T follicular helper cell (primary cell): Measurements from ENCODE around the gene CFAP74.

Experiments used
- DNase-seq: peaks from one replicate; pipeline ENCODE4 v3.0.0-alpha.2; 2020; ENCODE audit warnings: low read depth

The CFAP74 gene

DNA sequence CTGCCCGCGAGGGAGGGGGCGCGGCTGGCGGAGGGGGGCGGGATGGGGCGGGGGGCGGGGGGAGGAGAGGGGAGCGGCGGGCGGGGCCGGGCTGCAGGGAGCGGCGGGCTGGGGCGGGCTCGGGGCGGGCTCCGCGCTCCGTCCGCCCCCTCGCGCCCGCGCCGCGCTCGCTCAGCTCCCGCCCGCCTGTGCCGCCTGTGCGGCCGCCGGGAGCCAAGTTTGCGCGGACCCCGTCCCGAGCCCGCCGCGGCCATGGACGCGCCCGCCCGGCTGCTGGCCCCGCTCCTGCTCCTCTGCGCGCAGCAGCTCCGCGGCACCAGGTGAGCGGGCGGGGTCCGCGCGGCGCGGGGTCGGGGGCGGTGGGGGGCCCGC is 15.6 kb upstream of the CFAP74 start, which contains the start of gene GABRD:
TSS of gene GABRD (plus strand) at position 174 of the 372 bp plus-strand sequence. CDS start at position 253, 79 bp downstream.
- no peak for DNase-seq

DNA sequence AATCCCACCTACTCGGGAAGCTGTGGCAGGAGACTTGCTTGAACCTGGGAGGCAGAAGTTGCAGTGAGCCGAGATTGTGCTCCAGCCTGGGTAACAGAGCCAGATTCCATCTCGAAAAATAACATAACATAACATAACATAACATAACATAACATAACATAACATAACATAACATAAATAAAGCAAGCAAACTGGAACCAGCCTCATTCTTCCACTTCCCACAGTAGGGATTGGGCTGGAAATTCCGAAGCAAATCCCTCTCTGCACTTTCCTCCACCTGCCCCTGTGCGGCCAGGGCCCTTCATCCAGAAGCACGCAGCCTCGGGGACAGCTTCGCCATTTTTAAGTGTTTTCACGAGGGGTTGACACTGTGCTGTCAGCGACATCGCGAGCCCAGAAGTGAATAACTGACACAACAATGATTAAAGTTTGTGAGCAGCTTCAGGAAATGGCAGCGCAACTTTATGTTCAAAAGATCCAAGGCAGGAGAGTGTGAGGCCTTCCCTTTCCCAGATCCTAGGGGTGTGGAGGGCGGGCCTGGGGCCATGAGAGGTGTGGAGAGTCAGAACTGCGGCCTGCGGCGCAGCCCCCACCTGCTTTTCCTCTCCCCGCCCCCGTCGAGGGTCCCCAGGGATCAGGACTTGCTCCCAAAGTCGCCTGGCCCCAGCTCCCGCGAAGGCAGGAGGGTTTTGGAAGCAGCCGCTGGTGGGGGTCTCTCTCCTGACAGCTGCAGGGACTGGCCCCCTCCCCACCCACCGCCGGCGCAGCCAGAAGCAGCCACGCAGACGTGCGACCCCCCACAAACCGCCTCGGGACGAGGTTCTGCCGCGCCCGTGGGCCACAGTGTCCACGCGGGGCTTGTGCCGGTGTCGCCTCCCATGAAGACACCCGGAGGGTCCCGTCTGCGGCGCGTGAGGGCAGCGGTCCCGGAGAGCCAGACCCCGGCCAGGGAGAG is 14.9 kb upstream of the CFAP74 start:
- no peak for DNase-seq

DNA sequence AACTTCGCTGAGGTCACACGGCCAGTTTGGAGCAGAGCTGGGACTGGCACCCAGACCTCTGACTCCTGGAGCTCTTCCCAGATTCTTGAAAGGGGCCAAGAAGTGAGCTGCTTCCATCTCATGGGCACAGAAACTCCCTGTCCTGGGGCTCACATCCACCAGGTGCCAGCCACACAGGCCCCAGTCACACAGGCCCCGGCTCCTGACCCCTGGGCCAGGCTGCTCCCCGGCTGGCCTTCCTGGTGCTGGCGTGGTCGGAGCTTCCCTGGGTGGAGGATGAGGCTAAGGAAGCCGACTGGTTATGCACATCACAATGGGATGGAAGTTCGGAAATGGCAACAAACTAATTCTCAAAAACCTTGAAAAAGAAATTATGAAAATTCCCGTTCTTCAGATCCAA is 12.5 kb upstream of the CFAP74 start:
- no peak for DNase-seq

DNA sequence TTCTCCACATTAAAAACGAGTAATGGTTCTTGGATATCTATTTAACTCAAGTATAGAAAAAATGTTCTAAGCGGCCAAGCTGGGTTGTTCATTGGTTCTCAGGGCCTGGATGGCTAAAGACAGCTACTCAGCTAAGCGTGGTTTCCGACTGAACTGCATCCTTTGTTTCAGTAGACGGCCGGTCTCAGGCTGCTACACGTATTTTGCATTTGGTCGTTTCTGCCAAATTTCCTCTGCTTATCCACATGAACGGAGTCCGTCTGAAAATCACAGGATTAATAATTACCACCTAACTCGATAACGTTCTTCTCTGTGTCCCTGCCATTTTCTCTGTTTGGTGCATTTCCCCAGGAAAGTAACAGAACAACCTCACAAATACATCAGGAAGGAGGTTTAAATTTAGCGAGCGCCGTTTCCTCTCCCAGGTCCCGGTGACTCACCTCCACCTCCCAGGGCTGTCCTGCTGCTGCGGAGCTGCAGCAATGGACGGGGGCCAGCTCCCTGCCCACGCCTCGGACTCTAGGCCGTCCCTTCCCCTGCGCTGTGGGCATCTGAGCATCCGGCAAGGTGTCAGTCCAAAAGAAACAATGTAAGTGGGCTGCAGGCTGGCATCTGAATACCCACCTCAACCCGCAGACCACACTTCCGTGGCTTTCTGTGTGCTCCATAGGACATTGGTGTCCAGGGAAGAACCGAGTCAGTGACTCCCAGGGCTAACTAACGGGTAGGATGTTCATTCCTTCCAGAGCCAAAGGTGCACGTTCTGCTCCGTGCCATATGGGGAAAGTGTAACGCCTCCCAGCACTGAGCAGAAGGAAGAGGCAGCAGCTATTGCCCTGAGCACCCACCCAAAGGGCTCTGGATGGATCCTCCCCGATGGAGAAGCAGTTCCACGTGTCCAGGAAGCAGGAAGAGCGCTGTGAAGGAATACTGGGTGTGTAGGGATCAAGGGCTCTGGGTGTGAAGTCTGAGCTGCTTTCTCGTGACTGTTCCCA is 11.5 kb upstream of the CFAP74 start:
- DNase-seq, result no peak

DNA sequence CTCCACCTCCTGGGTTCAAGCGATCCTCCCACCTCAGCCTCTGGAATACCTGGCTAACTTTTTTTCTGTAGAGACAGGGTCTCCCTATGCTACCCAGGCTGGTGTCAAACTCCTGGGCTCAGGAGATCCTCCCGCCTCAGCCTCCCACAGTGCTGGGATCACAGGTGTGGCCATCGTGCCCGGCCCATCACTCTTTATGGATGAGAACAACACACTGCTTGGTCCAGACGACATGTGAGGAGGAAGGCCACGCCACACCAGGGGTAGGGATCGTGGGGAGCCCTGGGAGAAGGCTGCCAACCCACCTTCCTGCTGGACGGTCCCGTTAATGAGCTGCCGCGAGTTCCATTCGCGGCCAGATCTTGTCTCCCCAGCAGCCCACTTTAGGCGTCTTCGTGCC is 10.6 kb upstream of the CFAP74 start:
- DNase-seq, result no peak

DNA sequence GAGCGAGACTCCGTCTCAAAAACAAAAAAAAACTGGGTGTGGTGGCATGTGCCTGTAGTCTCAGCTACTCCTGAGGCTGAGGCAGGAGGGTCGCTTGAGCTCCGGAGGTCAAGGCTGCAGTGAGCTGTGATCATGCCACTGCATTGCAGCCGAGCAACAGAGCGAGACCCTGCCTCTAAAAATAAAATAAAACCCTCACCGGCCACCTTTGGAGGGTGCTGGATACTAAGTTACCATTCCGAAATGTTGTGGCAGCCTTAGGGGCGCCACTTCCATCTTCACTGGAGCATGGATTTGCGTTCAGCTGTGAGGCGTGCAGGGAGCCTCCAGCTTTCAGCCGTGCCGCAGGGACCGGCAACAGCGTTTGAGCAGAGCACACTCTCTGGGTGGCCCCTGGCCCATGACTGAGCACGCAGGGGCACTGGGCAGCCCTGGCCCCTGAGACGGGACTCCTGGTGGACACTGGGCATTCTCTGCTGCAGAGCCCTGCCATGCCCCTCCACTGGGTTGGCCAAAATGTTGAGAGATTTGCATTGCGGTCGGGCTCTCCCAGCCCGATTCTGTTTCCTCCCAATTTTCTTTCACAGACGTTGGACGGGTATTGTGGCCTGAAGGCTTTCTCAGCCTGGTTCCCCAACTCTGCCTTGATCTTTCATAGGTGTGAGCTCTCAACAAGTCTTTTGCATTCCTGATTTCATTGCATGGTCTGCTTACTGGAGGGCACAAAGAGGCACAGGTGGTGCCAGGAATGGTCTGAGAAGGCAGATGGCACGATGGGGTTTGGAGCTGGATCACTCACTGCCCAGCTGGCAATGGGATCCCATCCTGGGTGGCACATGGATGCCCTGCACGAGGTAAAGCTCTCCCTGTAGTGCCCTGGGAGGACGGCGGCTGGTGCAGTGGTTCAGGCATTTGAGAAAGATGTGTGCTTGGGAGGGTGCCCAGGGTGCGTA is 5.8 kb upstream of the CFAP74 start:
- no peak for DNase-seq

DNA sequence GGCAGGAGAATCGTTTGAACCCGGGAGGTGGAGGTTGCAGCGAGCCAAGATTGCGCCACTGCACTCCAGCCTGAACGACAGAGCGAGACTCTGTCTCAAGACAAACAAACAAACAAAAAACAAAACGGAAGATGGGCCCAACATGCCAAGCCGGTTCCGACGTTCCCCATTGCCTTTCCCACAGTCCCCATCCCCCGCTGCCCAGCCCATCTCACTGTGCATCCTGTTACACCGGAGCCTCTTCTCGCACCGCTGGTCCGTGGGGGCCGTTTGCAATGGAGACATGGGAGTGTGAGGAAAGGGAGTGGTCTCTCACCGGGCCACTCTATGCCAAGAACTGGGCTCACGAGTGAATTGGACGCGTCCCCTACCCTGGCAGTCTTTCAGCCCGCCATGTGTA is 1.3 kb upstream of the CFAP74 start:
- no peak for DNase-seq

DNA sequence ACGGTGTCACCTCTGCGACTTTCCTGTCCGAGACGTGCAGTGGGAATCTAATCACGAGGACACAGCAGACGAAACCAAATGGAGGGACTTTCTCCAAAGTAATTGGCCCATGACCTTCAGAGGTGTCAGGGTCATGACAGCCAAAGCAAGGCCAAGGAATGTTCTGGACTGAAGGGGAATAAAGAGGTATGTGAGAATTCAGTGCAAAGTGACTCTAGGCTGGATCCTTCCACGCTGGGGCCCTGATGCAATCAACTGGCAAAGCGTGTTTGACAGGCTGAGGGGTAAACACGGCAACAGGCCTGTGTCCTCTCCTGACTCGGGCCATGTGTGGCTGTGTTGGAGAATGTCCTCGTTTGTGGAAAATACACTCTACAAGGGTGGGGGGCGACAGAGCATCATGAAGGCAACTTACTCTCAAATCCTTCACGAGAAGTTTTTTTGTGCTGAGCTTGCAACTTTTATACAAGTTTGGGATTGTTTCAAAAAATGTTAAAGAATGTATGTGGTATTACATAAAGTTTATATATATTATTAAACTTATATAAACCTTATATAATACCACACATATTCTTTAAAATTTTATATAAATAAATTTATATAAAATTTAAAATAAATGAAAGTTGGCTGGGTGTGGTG is 1.7 kb downstream of the CFAP74 start:
- DNase-seq, result no peak

DNA sequence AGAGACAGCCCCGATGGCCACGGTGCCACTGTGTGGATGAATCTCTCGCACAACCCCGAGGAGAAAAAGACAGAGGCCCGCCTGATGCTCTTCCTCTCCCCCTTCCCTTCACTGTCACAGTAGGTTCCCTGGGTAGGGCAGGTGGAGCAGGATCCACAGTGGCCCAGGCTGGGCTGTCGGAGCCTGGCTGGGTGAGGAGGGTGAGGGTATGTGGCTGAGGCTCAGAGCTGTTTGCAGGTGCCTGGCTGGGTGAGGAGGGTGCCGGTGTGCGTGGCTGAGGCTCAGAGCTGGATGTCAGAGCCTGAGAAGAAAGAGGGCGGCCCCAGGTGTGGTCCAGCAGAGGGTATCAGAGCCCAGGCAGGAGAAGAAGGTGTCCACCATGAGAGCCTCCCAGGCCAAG is 2.7 kb downstream of the CFAP74 start:
- DNase-seq, result no peak

DNA sequence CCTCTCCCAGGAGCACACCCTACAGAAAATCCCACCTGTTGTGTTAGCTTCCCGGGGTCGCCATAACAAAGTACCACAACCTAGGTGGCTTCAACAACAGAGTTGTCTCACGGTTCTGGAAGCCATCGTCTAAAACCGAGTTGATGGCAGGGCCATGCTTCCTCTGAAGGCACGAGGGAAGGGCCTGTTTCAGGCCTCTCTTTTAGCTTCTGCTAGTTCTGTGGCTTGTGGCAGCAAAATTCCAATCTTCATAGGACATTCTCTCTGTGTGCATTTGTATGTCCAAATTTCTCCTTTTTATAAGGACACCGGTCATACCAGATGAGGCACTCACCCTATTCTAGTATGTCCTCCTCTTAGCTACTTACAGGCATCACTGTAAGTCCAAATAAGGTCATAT is 3.2 kb downstream of the CFAP74 start:
- DNase-seq, result no peak

DNA sequence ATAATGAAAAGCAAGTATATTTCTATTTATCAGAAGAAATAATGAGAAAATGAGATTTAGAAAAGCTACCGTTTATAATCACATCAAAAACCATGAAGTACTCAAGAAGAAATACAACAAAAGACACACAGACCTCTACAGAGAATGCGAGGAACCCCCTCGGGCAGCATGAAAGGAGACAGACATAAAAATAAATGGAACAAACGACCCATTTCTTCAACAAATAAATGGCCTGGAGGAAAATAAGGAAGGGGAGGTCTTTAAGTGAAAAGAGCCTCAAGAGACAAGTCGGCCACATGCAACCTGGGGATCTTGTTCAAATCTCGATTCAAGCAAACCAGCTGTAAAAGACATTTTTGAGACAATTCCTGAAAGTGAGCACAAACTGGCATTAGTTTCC is 6.0 kb downstream of the CFAP74 start:
- no peak for DNase-seq

DNA sequence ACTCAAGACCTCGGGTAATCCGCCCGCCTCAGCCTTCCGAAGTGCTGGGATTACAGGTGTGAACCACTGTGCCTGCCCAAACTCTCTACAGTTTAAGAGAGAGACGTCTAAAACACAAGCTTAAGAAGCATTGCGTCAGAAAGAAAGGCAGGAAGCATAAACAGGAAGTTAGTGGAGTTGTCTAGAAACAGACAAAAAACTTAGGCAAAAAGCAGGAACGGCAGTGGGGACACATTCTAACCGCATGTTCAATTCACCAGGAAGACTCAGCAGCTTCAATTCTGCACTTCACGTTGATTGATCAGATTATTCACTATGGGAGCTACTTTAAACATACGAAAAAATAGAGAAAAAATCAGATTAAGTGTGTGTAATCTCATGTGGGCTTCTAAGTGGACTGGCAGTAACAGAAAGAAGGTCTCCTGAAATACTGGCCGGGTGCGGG is 7.4 kb downstream of the CFAP74 start:
- DNase-seq, result no peak

DNA sequence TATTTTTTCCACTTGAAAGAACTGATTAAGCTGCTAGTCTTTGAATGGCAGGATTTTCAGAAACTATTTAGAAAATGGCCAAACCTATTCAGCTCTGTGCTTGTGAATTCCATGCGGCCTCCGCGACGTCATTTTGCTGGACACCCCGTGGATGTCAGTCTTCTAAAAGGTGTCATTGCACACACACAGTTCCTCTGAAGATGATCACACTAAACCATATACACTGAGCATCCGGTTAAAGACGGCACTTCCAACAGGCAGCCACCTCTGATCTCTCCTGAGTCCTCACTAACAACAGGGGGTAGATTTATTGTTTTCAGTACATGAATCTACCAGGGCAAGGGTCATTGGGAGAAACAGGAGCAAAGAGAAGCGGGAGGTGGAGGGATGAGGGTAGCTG is 9.1 kb downstream of the CFAP74 start:
- DNase-seq, result no peak

DNA sequence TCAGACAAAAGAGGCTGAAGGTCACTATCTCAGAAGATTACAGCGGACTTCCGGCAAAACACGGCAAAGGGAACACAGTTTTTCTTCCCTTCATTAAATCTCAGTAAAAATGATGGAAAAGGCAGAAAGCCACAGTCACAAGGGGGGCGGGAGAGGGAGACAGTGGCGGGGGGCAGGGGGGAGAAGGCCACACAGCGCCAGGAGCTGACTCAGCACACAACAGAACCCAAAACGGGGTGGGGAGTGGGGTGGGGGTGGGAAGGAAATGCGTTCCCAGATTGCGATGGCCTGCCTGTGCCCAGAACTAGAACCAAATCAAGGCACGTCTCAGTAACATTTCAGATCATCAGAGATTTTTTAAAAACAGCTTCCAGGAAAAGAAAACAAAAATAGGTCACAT is 13.4 kb downstream of the CFAP74 start:
- DNase-seq, result no peak

DNA sequence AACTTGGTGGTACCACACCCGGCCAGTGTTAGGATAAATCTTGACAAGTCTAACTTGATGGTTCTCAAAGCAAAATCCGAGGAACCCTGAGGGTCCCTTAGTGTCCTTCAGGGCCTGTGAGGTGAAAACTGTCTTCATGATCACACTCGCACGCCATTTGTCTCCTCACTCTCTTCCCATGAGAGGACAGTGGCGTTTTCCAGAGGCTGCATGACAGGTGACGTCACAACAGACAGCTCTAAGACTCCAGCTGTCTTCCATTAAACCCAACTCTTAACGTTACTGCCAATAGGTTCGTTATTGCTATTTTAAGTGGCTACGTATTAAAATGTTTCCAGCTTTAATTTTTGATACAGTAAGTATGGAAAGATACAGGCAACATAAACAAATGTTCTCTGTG is 13.8 kb downstream of the CFAP74 start:
- no peak for DNase-seq

DNA sequence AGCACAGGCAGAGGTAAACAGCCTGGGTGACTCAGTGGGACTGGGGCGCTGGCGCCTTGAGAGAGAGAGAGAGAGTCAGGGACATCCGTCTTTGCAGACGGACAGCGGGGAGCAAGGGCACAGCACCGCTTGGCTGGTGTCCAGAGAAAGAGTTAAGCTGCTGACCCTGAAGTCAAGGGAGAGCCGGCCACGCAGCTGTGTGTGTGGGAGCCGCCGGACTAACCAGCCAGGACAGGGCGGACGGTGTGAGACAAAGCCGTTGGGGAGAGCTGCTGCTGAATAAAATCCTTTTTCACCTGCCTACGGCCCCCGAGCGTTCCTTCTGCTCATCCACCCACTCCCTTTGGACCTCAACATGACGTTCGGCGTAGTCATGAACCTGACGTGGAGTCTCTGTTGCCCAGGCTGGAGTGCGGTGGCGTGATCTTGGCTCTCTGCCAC is 14.5 kb downstream of the CFAP74 start:
- DNase-seq, result no peak

DNA sequence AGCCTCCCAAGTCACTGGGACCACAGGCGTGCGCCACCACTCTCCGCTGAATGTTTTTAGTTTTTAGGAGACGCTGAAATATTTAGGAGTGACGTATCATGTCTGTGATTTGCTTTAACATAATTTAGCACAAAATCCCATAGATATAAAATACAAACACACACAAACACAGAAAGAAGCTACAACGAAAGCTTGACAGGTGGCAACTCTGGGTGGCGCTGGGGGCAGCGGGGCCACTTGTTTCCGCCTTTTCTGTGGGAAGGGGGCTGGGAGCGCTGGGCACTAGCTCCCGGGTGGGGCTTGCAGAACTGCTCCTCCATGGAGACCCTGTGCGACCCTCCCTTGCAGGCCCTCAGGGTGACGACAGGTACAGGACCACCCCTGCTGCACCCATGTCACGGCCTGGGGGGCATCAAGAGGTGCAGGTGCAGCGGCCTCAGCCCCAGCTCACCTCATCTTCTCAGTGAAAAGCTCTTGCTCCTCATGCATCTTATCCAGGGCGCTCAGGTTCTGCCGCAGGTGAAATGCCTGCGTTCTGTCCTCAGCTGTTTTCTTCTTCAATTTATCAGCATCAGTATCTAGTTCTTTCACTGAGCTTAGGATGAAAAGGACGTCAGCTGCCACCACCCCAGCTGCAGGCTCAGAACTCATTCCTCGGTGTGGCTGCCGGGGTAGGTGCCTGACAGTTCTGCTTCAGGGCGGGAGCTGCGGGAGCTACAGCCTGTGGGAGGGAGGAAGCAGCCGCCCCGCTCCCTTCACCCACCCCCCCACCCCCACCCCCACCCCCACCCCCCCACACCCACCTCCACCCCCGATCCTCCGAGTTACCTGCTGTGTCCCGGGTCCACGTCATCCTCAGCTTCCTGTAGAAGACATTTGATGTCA is 15.3 kb downstream of the CFAP74 start:
- no peak for DNase-seq

DNA sequence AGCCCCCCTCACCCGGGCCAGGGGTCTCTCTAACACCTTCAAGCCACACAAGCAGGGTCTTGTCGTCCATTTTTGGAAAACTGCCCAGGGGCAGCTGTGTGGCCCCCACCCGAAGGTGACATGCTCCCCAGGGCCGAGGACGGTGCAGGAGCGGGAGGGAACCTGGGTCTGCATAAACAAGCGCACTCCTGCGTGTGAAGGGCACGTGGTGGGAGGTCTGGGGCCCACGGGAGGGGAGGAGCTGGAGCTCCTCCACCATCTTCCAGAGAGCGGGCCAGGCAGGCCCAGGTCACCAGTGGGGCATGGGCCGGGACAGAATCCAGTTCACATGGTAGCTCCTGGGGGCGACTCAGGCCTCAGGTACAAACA is 16.5 kb downstream of the CFAP74 start:
- DNase-seq, result no peak

DNA sequence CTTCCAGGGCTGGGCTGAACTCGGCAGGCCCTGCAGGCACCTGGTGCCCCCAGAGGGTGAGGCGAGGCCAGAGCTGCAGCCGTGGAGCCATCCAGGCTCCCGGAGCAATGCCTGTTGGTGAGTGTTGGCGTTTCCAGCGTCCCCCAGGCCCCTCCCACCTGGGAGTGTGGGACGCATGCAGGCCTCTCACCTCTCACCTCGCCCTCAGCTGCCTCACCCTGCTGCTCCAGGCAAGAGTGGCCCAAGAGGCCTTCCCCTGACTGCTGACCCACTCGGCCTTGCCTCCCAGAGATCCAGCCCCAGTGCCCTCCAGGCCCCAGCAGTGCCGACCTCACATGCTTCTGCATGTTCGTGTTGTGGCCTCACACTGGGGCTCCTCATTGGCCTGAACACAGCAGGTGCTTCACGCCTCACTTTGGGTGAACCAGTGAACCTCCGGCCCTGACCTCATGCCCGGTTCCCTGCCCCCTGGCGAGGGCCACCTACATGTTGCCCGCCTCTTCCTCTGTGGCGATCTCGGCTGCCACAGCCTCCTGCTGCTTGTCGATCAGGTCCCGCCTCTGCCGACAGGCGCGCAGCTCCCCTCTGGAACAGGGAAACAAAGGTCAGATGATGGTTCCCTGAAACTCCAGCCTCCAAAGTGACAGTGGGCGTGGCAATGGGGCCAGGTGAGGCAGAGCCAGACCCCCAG is 17.0 kb downstream of the CFAP74 start:
- DNase-seq, result no peak
